GM21528 (cell line): ENCODE measurements around the gene SGIP1.
"Not testable (repeated sequence)": the region's sequence is repeated elsewhere in the genome, so short reads cannot be mapped to it uniquely, and the experiment has no call there.

Experiments
- ATAC-seq: cut with Tn5 transposase; IDR thresholded peaks from one replicate; pipeline ENCODE4 v1.9.1; 2021; ENCODE audit warnings: mild to moderate bottlenecking, moderate library complexity; ENCODE audit not compliant: unreplicated experiment, low FRiP score

SGIP1 gene

GRCh38 chr1:66552829-66553228, 18.9 kb downstream of the SGIP1 start:
- ATAC-seq = no peak

- no peak for ATAC-seq
Measured at GRCh38 chr1:66553846-66554245, 19.9 kb downstream of the SGIP1 start.

GRCh38 chr1:66556161-66556611, 22.2 kb downstream of the SGIP1 start:
- no peak for ATAC-seq

- no peak for ATAC-seq
Measured at GRCh38 chr1:66557157-66557556, 23.2 kb downstream of the SGIP1 start.

GRCh38 chr1:66559517-66559916, 25.6 kb downstream of the SGIP1 start:
- ATAC-seq = no peak

GRCh38 chr1:66562561-66562960, 28.6 kb downstream of the SGIP1 start:
- no peak for ATAC-seq

GRCh38 chr1:66563094-66563800, 29.3 kb downstream of the SGIP1 start:
- no peak for ATAC-seq

GRCh38 chr1:66563941-66564630, 30.1 kb downstream of the SGIP1 start:
- ATAC-seq = no peak

GRCh38 chr1:66570196-66570595, 36.2 kb downstream of the SGIP1 start:
- ATAC-seq = no peak

- ATAC-seq = no peak
Measured at GRCh38 chr1:66571789-66572188, 37.8 kb downstream of the SGIP1 start.

GRCh38 chr1:66575739-66576138, 41.8 kb downstream of the SGIP1 start:
- ATAC-seq = no peak

GRCh38 chr1:66576645-66577044, 42.7 kb downstream of the SGIP1 start:
- ATAC-seq = no peak

GRCh38 chr1:66578841-66579240, 44.9 kb downstream of the SGIP1 start:
- ATAC-seq = no peak

GRCh38 chr1:66580081-66580480, 46.1 kb downstream of the SGIP1 start:
- ATAC-seq = no peak

- ATAC-seq = no peak
Measured at GRCh38 chr1:66583021-66583420, 49.1 kb downstream of the SGIP1 start.

- no peak for ATAC-seq
Measured at GRCh38 chr1:66585002-66585401, 51.0 kb downstream of the SGIP1 start.

GRCh38 chr1:66589326-66589725, 55.4 kb downstream of the SGIP1 start:
- no peak for ATAC-seq

- ATAC-seq = not testable (repeated sequence)
Measured at GRCh38 chr1:66592106-66592507, 58.2 kb downstream of the SGIP1 start.

- no peak for ATAC-seq
Measured at GRCh38 chr1:66596191-66596590, 62.2 kb downstream of the SGIP1 start.

- ATAC-seq = no peak
Measured at GRCh38 chr1:66597500-66597899, 63.5 kb downstream of the SGIP1 start.

- no peak for ATAC-seq
Measured at GRCh38 chr1:66598670-66599069, 64.7 kb downstream of the SGIP1 start.

- ATAC-seq = no peak
Measured at GRCh38 chr1:66599346-66599745, 65.4 kb downstream of the SGIP1 start.
